Lower leg skin (tissue), 3 donors: ENCODE results near the gene UBE2B.

Experiments used
- CTCF ChIP-seq, 3 donors: fragments of 450-650 bp; IDR thresholded peaks; one replicate each; pipeline ENCODE4 v1.5.1; 2016; ENCODE audit warnings: antibody characterized with exemption in 3 of 3, mild to moderate bottlenecking in 3 of 3, moderate library complexity in 2 of 3
- POLR2A ChIP-seq, 2 donors: fragments of 450-650 bp; IDR thresholded peaks; one replicate each; pipeline ENCODE4 v1.6.1; 2016 to 2017; ENCODE audit warnings: antibody characterized with exemption in 2 of 2, mild to moderate bottlenecking in 1 of 2, moderate library complexity in 1 of 2

GRCh38 chr5:134370871-134371833 is at the start of gene UBE2B:
- TF ChIP-seq CTCF (IDR thresholded peaks at IDR 0.05) (peak in 1 of 3 donors; percentile 38), POLR2A (IDR thresholded peaks at IDR 0.05) (no peak)
